ENCODE measurements around the gene FBLN1. TPM values are rescaled to one million over a fixed set of nuclear protein-coding genes. Genes with fewer than 3 reads are reported as not detected.

Gene FBLN1
- total and polyA plus RNA-seq, 2 of the 13 experiments (the other 11 are each of a cell fraction or from before 2014, with no cell fraction given) = 37.3 to 103 TPM

- DNase-seq (ENCODE audit: low spot score) (no peak), ATAC-seq (no peak), FAIRE-seq (no peak)
- Histone ChIP-seq H3K79me2 (ENCODE audit: insufficient read depth, low read length) (no peaks in the 10 kb centered on the region), H3K27me3 (ENCODE audit: control insufficient read depth in 1 of 2, insufficient read depth in 2 of 2, low read length in 2 of 2) (no peaks in the 10 kb centered on the region), H3K4me1 (ENCODE audit: insufficient read depth, low read length) (peaks cover 8% of the 10 kb centered on the region), H3K27ac (ENCODE audit: extremely low read length, insufficient read depth, low read length) (no peak overlapping the region), H3K9ac (ENCODE audit: insufficient read depth, low read depth, low read length) (no peak overlapping the region), H2AFZ (ENCODE audit: low read length) (no peak overlapping the region), H3K4me3 (replicated peaks in 1 of 3; ENCODE audit: insufficient read depth in 1 of 3, low read depth in 2 of 3, low read length in 3 of 3) (no peak overlapping the region), H3K9me3 (ENCODE audit: low read length) (no peaks in the 10 kb centered on the region), H3K36me3 (replicated peaks in 1 of 2; ENCODE audit: control insufficient read depth in 1 of 2, insufficient read depth in 2 of 2, low read length in 2 of 2) (peaks cover 29 to 42% of the 10 kb centered on the region in 2 experiments; a peak in 4 of 5 replicates), H3K4me2 (ENCODE audit: low read depth, low read length) (no peak overlapping the region), H4K20me1 (ENCODE audit: insufficient read depth, low read length) (no peaks in the 10 kb centered on the region)
- in situ Hi-C loops (cut with HindIII; ENCODE audit: extremely low pct_ligation_motif_present, low pct_unique_long_range_greater_than_20kb) (no loop called here), intact Hi-C loops (cut with micrococcal nuclease; ENCODE audit: unreplicated experiment) (no loop called here)
- WGBS (ENCODE audit: low lambda C conversion rate) = 94% methylated on average over 21 of the region's 21 CpGs
- TF ChIP-seq ZBTB40 (IDR thresholded peaks at IDR 0.05) (peak; percentile 21; the same call in 1 of the 2 replicates), ZBTB40 (CRISPR knock-in tag; IDR thresholded peaks at IDR 0.05) (peak; percentile 97), ZNF562 (CRISPR knock-in tag; IDR thresholded peaks at IDR 0.05; ENCODE audit: borderline replicate concordance) (no peak)
- no TSS peak for BruUV-seq (replicated peaks)
- POLR2A ChIA-PET = no interaction called here
- CTCF ChIA-PET (ENCODE audit: low intra/inter-chr PET ratio, low total read pairs) = no interaction called here
These were observed 43.8 kb downstream of the FBLN1 start for GRCh38 chr22:45546333-45547015.

All from HepG2 (cell line).